GM18526 (cell line): ENCODE data around the gene DDX24.

ENCODE experiments used
- POLR2A ChIP-seq: IDR thresholded peaks from 3 replicates; pipeline ENCODE4 v1.6.1; 2011; ENCODE audit not compliant: insufficient read length; ENCODE audit errors: extremely low read depth

DDX24 gene

GRCh38 chr14:94080621-94081385, at the start of gene DDX24, which contains the start of gene IFI27L1:
DDX24 (minus strand) TSS chr14:94081202; CDS start chr14:94079742, 1,460 bp downstream.
IFI27L1 (plus strand) TSS chr14:94081310; CDS start chr14:94096938, 15,628 bp downstream.
- peak; percentile 92 for TF ChIP-seq POLR2A

GRCh38 chr14:94129758-94130414, 48.9 kb upstream of the DDX24 start:
- no peak for TF ChIP-seq POLR2A

GRCh38 chr14:94129111-94129757, 48.2 kb upstream of the DDX24 start, which contains the start of gene IFI27L2:
IFI27L2 (minus strand) TSS chr14:94129604; CDS start chr14:94129564, 40 bp downstream.
- peak; percentile 70 for TF ChIP-seq POLR2A

GRCh38 chr14:94128216-94128839, 47.3 kb upstream of the DDX24 start:
- TF ChIP-seq POLR2A = no peak

GRCh38 chr14:94127330-94127729, 46.3 kb upstream of the DDX24 start:
- no peak for TF ChIP-seq POLR2A

- TF ChIP-seq POLR2A = no peak
These were observed 45.8 kb upstream of the DDX24 start for GRCh38 chr14:94126800-94127199.

GRCh38 chr14:94126419-94126677, 45.3 kb upstream of the DDX24 start:
- no peak for TF ChIP-seq POLR2A

GRCh38 chr14:94125659-94126418, 44.8 kb upstream of the DDX24 start:
- no peak for TF ChIP-seq POLR2A

GRCh38 chr14:94124582-94125377, 43.8 kb upstream of the DDX24 start:
- TF ChIP-seq POLR2A = no peak

GRCh38 chr14:94123868-94124267, 42.9 kb upstream of the DDX24 start:
- TF ChIP-seq POLR2A = no peak

- no peak for TF ChIP-seq POLR2A
These were observed 42.3 kb upstream of the DDX24 start for GRCh38 chr14:94123296-94123695.

- TF ChIP-seq POLR2A = no peak
These were observed 41.4 kb upstream of the DDX24 start for GRCh38 chr14:94122438-94122837.

GRCh38 chr14:94121485-94121884, 40.5 kb upstream of the DDX24 start:
- TF ChIP-seq POLR2A = no peak

- TF ChIP-seq POLR2A = no peak
These were observed 39.8 kb upstream of the DDX24 start for GRCh38 chr14:94120667-94121340.

- no peak for TF ChIP-seq POLR2A
These were observed 38.1 kb upstream of the DDX24 start for GRCh38 chr14:94119071-94119470.
